DOHH2 (cell line): ENCODE data around the gene SLC38A4.

Experiments used
- H3F3A ChIP-seq: fragments of 200-600 bp; sonication (generic), shearing (Covaris generic); 2 replicates; pipeline ENCODE4 v1.6.0; 2016; ENCODE audit warnings: antibody characterized with exemption, mild to moderate bottlenecking; ENCODE audit not compliant: control insufficient read depth, insufficient read depth
- H3K27ac ChIP-seq: fragments of 200-600 bp; sonication (generic); 2 replicates; pipeline ENCODE4 v1.5.1; 2014; ENCODE audit warnings: low read depth, mild to moderate bottlenecking, low read length, moderate library complexity
- H3K27me3 ChIP-seq: fragments of 200-600 bp; sonication (generic); 2 replicates; pipeline ENCODE4 v1.6.1; 2014; ENCODE audit warnings: mild to moderate bottlenecking, low read length, mixed read lengths; ENCODE audit not compliant: control insufficient read depth
- H3K36me3 ChIP-seq: fragments of 200-600 bp; sonication (generic); 2 replicates; pipeline ENCODE4 v1.6.1; 2014; ENCODE audit warnings: mild to moderate bottlenecking, low read length, moderate library complexity, mixed read lengths; ENCODE audit not compliant: control insufficient read depth
- H3K4me1 ChIP-seq: fragments of 200-600 bp; sonication (generic); 2 replicates; pipeline ENCODE4 v1.6.1; 2014; ENCODE audit warnings: mild to moderate bottlenecking, low read length, mixed read lengths; ENCODE audit not compliant: control insufficient read depth
- H3K4me2 ChIP-seq: fragments of 200-600 bp; sonication (generic); 2 replicates; pipeline ENCODE4 v1.6.0; 2014; ENCODE audit warnings: mild to moderate bottlenecking, low read length, moderate library complexity
- H3K4me3 ChIP-seq: fragments of 200-600 bp; sonication (generic); 2 replicates; pipeline ENCODE4 v1.5.1; 2014; ENCODE audit warnings: mild to moderate bottlenecking, low read length, mixed read lengths
- H3K79me2 ChIP-seq: fragments of 200-600 bp; sonication (generic); 2 replicates; pipeline ENCODE4 v1.6.1; 2014; ENCODE audit warnings: mild to moderate bottlenecking, low read length, mixed read lengths; ENCODE audit not compliant: control insufficient read depth
- H3K9me2 ChIP-seq: fragments of 200-600 bp; sonication (generic); replicated peaks from 2 replicates; pipeline ENCODE4 v1.6.1; 2014; ENCODE audit warnings: mild to moderate bottlenecking, low read length, mixed read lengths; ENCODE audit not compliant: control insufficient read depth
- H3K9me3 ChIP-seq: fragments of 200-600 bp; sonication (generic); 2 replicates; pipeline ENCODE4 v1.6.1; 2014; ENCODE audit warnings: antibody characterized with exemption, low read length, mixed read lengths; ENCODE audit not compliant: control insufficient read depth, insufficient read depth
- H4K20me1 ChIP-seq: fragments of 200-600 bp; sonication (generic); 2 replicates; pipeline ENCODE4 v1.6.0; 2014; ENCODE audit warnings: low read depth, mild to moderate bottlenecking, antibody characterized with exemption, low read length, moderate library complexity; ENCODE audit not compliant: control insufficient read depth, insufficient read depth
- EZH2phosphoT487 ChIP-seq: fragments of 200-600 bp; sonication (generic); IDR thresholded peaks from 2 replicates; pipeline ENCODE4 v1.6.1; 2017; ENCODE audit warnings: borderline replicate concordance, mild to moderate bottlenecking, antibody characterized with exemption, low read length, moderate library complexity, mixed read lengths
- TF ChIP-seq, protein P1 (sequence below): fragments of 200-600 bp; sonication (generic); IDR thresholded peaks from one replicate; pipeline ENCODE4 v1.5.1; 2014; ENCODE audit warnings: antibody characterized with exemption, mild to moderate bottlenecking, low read depth, low read length; ENCODE audit not compliant: poor library complexity, severe bottlenecking

Gene SLC38A4

DNA sequence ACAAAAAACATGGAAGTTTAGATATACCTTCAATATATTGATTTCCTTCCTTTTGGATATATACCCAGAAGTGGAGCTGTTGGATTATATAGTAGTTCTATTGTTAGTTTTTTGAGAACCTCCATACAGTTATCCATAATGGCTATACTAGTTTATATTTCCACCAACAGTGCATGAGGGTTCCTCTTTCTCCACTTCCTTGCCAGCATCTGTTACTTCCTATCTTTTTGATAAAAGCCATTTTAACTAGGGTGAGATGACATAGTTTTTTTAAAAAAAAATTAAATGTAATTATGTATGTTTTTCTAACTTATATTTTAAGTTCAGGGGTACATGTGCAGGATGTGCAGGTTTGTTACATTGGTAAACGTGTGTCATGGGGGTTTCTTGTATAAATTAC, 10.0 kb upstream of the SLC38A4 start:
- TF ChIP-seq, protein P1, sequence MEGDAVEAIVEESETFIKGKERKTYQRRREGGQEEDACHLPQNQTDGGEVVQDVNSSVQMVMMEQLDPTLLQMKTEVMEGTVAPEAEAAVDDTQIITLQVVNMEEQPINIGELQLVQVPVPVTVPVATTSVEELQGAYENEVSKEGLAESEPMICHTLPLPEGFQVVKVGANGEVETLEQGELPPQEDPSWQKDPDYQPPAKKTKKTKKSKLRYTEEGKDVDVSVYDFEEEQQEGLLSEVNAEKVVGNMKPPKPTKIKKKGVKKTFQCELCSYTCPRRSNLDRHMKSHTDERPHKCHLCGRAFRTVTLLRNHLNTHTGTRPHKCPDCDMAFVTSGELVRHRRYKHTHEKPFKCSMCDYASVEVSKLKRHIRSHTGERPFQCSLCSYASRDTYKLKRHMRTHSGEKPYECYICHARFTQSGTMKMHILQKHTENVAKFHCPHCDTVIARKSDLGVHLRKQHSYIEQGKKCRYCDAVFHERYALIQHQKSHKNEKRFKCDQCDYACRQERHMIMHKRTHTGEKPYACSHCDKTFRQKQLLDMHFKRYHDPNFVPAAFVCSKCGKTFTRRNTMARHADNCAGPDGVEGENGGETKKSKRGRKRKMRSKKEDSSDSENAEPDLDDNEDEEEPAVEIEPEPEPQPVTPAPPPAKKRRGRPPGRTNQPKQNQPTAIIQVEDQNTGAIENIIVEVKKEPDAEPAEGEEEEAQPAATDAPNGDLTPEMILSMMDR: no peak
- TF ChIP-seq EZH2phosphoT487: no peak
- H3K9me2 ChIP-seq: no peaks in the 10 kb centered on the region
- H4K20me1 ChIP-seq: no peaks in the 10 kb centered on the region

DNA sequence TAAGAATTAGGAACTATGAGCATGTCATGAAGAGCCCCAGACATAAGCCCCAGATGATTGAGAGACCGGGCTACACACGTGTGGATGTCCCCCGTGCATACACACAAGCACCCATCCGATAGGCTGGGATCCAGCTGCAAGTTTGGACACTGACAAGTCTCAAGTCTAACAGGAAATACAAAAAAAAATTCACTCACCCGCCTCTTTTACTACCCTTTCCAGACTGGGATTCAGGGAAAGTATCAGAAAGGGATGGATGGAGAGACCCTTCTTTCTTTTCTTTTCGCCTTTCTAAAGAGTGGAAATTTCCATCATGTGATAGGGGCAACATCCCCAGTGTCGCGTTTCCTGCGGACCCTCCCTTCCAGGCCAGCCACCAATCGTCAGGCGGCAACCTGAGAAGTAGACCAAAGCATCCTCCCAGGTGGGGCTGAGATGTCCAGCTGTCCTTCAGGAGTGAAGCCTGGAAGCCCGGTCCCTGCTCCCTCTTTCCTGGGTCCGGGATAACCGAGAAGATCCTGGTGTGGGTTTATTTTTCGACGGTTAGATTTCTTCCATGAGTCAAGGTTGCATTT, 6.4 kb upstream of the SLC38A4 start:
- no peak overlapping the region for H3K4me3 ChIP-seq
- H3K27ac ChIP-seq: no peak overlapping the region
- H3K4me2 ChIP-seq: no peak overlapping the region

More for the DNA sequence above, 10.0 kb upstream of the SLC38A4 start:
- Histone ChIP-seq H3K27me3 (no peaks in the 10 kb centered on the region), H3K79me2 (no peaks in the 10 kb centered on the region), H3K36me3 (no peaks in the 10 kb centered on the region), H3K4me3 (no peak overlapping the region), H3K27ac (no peak overlapping the region), H3F3A (no peaks in the 10 kb centered on the region), H3K4me2 (no peak overlapping the region), H3K9me3 (no peaks in the 10 kb centered on the region; the same call in 1 of the 2 replicates), H3K4me1 (no peaks in the 10 kb centered on the region)

DNA sequence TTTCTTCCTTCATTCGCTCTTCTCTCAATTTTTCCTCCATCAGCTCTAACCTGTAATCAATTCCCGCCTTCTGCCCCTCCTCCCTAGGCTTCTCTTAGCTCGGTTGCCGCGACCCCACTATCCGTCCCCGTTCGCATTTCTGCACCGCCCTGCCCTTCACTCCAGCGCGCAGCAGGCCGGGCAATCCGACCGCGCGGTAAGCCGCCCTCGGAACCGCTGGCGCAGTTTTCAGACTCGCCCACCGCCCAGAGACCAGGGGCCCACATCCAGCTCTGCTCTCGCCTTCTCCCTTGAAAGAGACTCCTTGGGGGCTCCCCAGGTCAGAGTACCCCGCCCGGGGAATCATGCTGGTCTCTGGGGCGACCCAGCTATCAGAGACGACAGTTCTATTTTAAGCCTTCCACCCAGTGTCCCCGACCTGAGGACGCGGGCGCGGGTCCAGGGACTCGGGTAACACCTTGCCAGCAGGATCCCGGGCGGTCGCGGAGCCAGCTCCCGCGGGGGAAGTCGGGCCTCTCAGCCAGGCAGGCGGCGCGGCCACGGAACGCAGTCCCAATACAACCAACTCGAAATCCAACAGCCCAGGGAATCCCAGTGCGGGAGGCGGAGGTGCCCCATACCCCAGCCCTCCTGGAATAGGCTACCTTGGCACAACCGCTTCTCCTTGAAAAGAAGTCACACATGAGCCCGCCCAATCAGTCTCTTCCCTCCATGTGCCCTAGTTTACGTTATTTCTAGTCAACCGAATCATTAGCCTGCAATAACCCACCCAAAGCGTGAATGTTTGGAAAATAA, 5.7 kb upstream of the SLC38A4 start:
- Histone ChIP-seq H3K27me3 (no peaks in the 10 kb centered on the region), H3K36me3 (no peaks in the 10 kb centered on the region), H3K4me1 (no peaks in the 10 kb centered on the region), H3K27ac (no peak overlapping the region), H3K4me3 (no peak overlapping the region), H3K79me2 (no peaks in the 10 kb centered on the region), H3K9me3 (no peaks in the 10 kb centered on the region; the same call in 1 of the 2 replicates), H3K9me2 (no peaks in the 10 kb centered on the region), H4K20me1 (no peaks in the 10 kb centered on the region), H3F3A (no peaks in the 10 kb centered on the region), H3K4me2 (no peak overlapping the region)
- no peak for TF ChIP-seq EZH2phosphoT487
- TF ChIP-seq, protein P1: no peak

More for the DNA sequence above, 6.4 kb upstream of the SLC38A4 start:
- TF ChIP-seq, protein P1: no peak
- no peak for TF ChIP-seq EZH2phosphoT487
- H3K9me2 ChIP-seq: no peaks in the 10 kb centered on the region
- H3K27me3 ChIP-seq: no peaks in the 10 kb centered on the region
- H3K79me2 ChIP-seq: no peaks in the 10 kb centered on the region
- H3K36me3 ChIP-seq: no peaks in the 10 kb centered on the region
- H3F3A ChIP-seq: no peaks in the 10 kb centered on the region
- H4K20me1 ChIP-seq: no peaks in the 10 kb centered on the region
- H3K4me1 ChIP-seq: no peaks in the 10 kb centered on the region
- H3K9me3 ChIP-seq: no peaks in the 10 kb centered on the region; the same call in 1 of the 2 replicates
